Activated CD4-positive, CD25-positive, alpha-beta regulatory T cell treated with anti-CD3 and anti-CD28 coated beads, Interleukin-2, amount 50 U/mL, for 72 hours (primary cell): ENCODE measurements around the gene PLA2G12B.

Experiments used
- DNase-seq: peaks from one replicate; pipeline ENCODE4 v3.0.0; 2021

PLA2G12B gene

GRCh38 chr10:72888151-72888638, 66.4 kb downstream of the PLA2G12B start:
- no peak for DNase-seq

GRCh38 chr10:72887043-72887442, 67.6 kb downstream of the PLA2G12B start:
- DNase-seq, result no peak

- no peak for DNase-seq
Measured at GRCh38 chr10:72886621-72887020, 68.0 kb downstream of the PLA2G12B start.

GRCh38 chr10:72885953-72886352, 68.7 kb downstream of the PLA2G12B start:
- DNase-seq, result no peak
